B cell (primary cell): ENCODE results near the gene ZNF41.

Experiments used
- CTCF ChIP-seq: fragments of 200-600 bp; IDR thresholded peaks from one replicate; pipeline ENCODE4 v1.8.0; 2022; ENCODE audit warnings: antibody characterized with exemption, mild to moderate bottlenecking
- EZH2 ChIP-seq: IDR thresholded peaks from 2 replicates; pipeline ENCODE4 v1.6.1; 2012; ENCODE audit warnings: borderline replicate concordance, low read depth, mild to moderate bottlenecking, moderate library complexity, low read length; ENCODE audit not compliant: insufficient read depth, poor library complexity, severe bottlenecking

DNA sequence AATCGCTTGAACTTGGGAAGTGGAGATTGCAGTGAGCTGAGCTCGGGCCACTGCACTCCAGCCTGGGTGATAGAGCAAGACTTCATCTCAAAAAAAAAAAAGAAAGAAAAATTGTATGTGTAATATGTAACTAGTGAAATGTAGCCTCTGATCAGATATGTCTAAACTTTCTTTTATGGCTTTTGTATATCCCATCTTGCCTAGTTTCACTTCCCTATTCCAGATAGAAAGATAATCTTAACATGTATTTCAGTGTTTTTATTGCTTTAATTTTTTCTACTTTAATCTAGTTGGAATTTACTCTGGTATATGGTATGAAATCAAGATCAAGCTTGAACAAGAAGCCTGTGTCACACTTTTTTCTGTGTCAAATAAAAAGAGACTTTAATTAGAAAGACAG is 1.9 kb upstream of the ZNF41 start:
- TF ChIP-seq CTCF, result no peak
- TF ChIP-seq EZH2, result no peak
